HG03565 (cell line): Measurements from ENCODE around the gene ETNK2.

Experiments used
- ATAC-seq: cut with Tn5 transposase; IDR thresholded peaks from one replicate; pipeline ENCODE4 v1.9.1; 2021; ENCODE audit warnings: mild to moderate bottlenecking, moderate library complexity; ENCODE audit not compliant: unreplicated experiment

The ETNK2 gene

DNA sequence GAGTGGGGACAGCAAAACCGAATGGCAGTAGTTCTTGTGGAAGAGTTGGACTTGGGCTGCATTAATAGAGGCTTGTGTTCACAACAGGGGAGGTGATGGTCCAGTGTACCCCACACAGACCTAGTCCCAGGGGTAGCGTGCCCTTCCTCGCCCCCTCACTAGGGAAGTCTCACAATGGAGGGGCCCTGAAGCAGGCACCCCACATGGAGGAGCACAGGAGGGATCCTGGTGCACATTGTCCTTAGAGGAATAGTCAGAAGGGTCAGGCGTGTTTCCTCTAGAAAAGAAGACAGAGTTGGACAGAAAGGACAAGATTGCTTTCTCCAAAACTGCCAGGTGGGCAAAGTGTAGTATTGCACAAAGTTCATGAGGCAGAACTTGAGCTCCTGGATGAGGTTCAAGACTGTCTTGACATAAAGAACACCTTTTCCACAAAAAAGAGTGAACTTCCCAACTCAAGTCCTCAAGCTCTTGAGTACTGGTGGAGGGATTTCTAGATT lies 23.3 kb downstream of the ETNK2 start:
- no peak for ATAC-seq

DNA sequence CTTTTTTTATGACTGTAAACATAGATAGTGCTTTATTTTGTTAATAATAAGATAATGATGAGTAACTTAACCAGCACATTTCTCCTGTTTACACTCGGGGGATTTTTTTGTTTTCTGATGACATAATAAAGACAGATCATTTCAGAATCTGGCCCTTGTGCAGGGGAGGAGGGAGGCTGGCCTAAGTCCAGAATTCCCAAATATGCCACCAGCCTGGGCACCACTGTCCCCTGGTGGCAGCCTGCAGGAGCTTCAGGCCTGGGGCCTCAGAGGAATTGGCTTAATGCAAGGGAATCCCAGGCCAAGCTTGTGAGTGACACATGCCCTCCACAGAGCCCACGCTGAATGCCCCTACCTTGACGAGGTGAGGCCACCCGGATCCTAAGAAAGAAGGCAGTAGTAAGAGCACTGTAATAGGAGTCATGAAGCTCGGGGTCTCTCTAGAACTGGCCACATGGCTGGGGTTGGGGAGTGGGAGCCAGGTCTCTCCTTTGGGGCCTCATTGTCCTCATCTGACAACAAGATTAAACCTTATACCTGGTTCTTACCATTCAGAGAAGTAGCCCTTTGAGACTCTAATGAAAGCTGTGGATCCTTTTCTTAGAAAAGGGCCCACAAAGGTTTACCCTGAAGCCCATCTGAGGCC lies 24.1 kb downstream of the ETNK2 start:
- ATAC-seq, result no peak

DNA sequence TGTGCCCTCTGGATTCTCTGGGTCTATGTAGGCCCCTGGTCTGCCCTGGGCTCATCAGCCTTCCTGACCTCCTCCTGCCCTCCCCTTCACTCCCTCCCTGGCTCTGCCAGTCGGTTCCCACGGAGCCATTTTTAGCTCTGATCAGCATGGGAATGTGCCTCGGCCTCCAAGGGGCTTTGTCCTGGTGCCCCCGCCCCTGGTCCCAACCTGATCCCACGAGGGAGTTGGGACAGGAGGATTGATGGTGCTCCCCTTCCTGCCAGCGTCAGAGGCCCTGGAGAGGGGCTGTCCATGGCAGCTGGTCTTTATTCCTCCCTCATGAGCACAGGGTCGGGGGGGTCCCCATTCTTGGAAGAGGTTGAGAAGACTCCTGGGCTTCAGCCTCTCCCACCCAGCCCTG lies 24.9 kb downstream of the ETNK2 start:
- no peak for ATAC-seq

DNA sequence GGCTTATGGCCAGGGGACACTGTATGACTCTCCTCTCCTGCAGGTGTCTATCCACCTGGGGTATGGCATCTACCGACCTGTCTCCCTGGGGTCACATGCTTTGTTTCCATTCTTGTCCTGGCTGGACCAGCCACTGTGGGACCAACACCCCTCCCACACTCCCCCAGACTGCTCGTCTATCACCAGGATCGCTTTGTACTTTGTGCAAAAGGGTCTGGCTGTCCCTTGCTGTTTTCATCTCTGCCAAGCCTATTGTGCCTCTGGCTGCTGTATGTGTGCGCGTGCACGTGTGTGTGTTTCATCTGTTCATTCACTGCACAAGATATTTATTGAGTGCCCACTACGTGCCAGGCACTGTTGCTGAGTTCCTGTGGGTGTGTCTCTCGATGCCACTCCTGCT lies 25.5 kb downstream of the ETNK2 start:
- ATAC-seq, result no peak

DNA sequence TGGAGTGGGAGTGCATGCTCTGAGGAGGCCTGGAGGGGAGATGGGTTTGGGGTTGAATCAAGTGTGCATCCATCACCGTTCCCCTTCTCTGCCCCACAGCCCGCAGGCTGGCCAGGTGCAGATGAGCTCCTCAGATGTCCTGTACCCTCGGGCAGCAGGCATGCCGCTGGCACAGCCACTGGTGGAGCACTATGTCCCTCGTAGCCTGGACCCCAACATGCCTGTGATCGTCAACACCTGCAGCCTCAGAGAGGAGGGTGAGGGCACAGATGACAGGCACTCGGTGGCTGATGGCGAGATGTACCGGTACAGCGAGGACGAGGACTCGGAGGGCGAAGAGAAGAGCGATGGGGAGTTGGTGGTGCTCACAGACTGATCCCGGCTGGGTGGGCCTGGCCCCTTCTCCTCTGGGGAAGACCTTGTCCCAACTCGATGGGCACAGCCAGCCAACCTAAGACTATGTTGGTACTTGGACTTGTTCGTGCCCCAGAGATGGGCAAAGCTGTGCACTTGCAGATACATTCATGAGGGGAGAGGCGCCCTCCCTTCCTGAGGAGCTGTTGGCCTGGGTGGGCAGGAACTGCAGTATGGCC lies 26.0 kb downstream of the ETNK2 start:
- no peak for ATAC-seq

- ATAC-seq, result no peak
Observed at GRCh38 chr1:204124639-204125038, 27.2 kb downstream of the ETNK2 start.

GRCh38 chr1:204123376-204123775 lies 28.5 kb downstream of the ETNK2 start:
- no peak for ATAC-seq

DNA sequence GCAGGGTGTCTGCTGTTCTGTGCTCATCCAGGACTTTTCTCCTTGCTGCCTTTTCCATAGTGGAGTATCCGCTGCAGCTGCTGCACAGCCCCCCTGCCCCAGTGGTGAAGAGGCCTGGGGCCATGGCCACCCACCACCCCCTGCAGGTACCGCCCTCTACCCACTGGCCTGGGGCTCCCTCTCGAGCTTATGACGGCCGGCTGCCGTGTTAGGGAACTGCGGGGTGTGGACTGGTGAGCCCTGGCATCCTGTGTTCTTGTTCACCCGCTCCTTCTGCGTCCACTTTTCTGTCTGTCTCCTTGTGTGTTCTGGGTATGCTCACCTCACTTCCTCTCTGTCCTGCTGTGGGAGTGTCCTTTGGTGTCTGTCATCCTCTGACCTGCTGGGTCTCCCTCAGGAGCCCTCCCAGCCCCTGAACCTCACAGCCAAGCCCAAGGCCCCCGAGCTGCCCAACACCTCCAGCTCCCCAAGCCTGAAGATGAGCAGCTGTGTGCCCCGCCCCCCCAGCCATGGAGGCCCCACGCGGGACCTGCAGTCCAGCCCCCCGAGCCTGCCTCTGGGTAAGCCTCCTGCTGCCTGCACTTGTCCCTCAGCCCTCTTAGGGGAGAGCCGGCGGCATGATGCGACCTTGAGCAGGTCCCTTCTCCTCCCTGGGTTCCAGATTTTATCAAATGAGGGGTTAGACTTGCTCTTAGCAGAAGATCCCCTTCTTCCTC lies 29.8 kb downstream of the ETNK2 start:
- ATAC-seq, result no peak

DNA sequence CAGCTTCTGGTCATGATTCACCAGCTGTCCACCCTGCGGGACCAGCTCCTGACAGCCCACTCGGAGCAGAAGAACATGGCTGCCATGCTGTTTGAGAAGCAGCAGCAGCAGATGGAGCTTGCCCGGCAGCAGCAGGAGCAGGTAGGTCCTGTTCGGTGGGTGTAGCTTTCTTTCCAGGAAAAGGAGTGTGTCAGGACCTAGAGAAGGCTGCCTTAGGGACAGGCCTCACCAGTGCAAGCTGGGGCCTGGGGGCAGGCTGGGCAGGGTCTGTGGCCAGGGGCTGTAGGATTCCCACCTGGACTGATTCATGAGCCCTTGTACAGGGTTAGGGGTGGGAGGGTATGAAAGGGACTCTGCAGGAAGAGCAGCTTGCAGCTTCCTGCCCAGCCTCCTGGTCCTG lies 35.3 kb downstream of the ETNK2 start:
- no peak for ATAC-seq

DNA sequence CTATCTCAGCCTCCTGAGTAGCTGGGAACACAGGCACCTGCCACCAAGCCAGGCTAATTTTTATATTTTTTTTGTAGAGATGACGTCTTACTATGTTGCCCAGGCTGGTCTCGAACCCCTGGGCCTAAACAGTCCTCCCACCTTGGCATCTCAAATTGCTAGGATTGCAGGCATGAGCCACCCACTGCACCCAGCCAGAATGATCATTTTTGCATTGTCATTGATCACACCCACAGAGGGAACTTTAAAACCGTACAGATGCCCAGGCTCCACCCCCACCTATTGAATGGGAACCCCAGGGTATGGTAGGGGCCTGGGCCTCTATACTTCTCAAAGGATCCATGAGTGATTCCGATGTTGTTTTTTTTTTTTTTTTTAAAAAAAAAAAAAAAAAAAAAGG lies 36.7 kb downstream of the ETNK2 start:
- ATAC-seq, result no peak

DNA sequence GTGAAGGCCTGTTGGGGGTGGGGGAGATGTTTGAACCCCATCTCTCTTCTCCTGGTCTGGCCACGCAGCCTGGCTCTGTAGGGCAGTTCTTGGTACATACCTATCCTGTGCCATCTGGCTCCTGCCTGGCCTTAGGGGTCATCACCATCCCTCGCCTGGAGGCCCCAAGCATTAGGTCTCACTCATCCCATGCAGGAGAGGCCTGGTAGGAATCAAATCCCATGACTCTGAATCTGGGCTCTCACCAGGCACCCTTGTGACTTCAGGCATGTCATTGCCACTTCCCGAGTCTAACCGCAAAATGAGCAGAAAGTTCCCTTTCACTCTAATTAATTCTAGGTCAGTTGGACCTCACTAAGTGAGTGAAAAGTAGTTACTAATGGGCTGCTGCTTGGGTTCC lies 37.2 kb downstream of the ETNK2 start:
- no peak for ATAC-seq

DNA sequence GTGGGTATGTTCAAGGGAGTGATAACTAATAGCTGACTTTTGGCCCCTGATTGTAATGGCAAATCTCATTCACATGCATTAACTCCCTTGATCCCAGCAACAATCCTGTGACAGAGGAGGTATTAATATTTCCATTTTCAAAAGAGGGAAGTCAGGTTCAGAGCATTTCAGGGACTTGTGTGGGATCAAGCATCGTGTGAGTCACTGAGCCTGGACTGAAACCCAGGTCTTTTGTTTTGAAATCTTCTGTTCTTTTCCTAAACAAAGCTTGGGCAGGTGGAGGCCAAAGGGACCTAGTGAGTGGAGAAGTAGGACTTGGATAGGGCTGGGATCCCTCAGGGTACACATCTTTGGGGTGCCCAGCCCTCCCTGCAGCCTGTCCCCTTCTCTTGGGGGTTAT lies 37.9 kb downstream of the ETNK2 start:
- ATAC-seq, result no peak

DNA sequence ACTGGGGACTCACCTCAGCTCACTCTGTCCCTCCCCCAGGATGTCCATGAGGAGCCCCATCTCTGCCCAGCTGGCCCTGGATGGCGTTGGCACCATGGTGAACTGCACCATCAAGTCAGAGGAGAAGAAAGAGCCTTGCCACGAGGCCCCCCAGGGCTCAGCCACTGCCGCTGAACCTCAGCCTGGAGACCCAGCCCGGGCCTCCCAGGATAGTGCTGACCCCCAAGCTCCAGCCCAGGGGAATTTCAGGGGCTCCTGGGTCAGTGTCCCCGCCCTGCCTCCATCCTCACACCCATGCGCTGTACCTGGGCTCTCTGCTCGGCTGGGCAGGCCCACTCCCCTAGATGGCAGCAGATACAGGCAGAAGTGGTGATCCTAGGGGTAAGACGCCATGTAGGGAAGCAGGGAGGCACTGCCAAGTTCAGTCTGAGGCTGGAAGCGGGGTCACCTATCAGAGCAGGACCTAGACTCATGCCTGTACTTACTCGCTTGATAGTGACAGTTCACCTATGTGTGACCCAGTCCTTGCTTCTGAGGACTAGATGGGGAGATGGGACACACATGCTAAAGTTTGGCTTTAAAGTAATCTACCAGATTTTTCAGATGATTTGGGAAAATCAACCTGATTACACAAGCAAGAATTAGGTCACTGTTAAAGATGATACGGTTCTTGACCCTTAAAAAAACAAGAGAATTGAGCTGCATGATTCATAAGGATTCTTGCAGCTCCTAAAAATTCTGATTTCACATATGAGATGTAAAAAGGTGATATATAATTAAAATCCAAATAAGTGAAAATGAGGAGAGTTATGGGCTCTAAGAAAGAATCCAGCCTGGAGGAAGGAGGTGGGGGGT lies 38.7 kb downstream of the ETNK2 start:
- no peak for ATAC-seq

- no peak for ATAC-seq
Observed at GRCh38 chr1:204110894-204111633, 40.8 kb downstream of the ETNK2 start.

GRCh38 chr1:204108312-204109141 lies 43.3 kb downstream of the ETNK2 start:
- no peak for ATAC-seq

- ATAC-seq, result no peak
Observed at GRCh38 chr1:204107892-204108291, 44.0 kb downstream of the ETNK2 start.

- no peak for ATAC-seq
Observed at GRCh38 chr1:204106825-204107224, 45.0 kb downstream of the ETNK2 start.

- no peak for ATAC-seq
Observed at GRCh38 chr1:204105131-204105515, 46.7 kb downstream of the ETNK2 start.

- ATAC-seq, result no peak
Observed at GRCh38 chr1:204104331-204105130, 47.3 kb downstream of the ETNK2 start.
